Measurements from ENCODE around the gene ARMH3.
"Not testable (repeated sequence)": the region's sequence is repeated elsewhere in the genome, so short reads cannot be mapped to it uniquely, and the experiment has no call there.

The ARMH3 gene, protein sequence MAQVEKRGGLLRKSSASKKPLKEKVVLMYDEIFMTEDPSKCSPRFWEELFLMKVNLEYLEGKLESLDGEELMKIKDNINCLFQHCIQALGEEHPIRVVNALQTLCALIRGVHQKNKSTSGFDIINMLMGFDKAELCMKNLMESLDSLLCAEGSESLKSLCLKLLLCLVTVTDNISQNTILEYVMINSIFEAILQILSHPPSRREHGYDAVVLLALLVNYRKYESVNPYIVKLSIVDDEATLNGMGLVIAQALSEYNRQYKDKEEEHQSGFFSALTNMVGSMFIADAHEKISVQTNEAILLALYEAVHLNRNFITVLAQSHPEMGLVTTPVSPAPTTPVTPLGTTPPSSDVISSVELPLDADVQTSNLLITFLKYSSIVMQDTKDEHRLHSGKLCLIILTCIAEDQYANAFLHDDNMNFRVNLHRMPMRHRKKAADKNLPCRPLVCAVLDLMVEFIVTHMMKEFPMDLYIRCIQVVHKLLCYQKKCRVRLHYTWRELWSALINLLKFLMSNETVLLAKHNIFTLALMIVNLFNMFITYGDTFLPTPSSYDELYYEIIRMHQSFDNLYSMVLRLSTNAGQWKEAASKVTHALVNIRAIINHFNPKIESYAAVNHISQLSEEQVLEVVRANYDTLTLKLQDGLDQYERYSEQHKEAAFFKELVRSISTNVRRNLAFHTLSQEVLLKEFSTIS

DNA sequence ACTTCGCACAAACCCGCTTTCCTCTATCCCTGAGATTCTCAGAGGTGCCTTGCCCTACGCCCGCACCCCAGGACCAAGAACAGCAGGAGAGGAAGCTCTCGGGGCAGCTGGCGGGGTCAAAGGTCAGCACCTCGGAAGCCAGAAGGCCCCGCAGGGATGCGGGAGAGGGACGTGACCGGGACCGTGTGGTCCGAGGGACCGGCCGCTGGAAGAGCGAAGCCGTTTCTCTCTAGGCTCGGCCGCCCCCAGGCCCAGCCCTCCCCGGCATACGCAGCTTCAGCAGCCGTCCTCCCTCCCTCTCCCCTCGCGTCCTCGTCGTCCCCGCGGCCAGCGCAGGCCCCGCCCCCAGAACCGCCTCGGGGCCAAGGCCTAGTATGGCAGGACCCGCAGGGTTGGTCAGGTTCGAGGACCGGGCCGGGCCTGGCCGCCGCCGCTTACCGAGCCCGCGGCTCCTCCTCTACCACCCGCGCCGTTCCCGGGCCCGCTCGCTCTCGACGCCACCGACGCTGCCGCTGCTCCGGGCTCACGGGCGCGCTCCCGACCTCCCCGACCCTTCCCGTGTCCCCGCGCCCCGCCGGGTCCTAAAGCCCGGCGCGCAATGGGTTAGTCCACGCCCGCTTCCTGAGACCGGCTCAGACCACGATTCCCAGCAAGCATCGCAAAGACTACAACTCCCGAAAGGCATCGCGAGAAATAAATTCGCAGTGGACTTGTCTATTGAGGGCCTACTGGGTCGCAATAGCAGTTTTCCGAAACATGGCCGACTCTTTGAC is at the start of gene ARMH3:
TSS of gene ARMH3 (minus strand) at position 527 of the 773 bp plus-strand sequence. CDS start 16,059 bp downstream, outside the sequence.
- peak; percentile 93 for DNase-seq

DNA sequence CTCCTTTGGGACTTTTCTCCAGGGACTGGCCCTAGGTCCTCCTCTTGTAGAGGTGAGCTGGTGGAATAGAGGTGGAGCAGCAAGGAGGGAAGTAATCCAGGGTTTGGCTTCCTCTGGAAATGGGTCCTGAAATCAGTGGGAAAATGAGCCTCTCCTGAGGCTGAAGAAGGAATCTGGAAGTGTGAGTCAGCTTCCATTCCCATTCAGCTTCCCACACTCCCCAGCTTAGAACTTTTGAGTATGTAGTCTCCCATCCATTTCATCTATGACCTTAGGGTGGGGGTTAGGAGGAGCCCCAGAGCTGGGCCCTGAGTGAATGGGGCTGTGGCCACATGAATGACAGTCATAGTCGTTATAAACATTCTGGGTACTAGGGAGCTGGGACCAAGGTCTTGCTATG is 46.4 kb upstream of the ARMH3 start:
- no peak for DNase-seq

DNA sequence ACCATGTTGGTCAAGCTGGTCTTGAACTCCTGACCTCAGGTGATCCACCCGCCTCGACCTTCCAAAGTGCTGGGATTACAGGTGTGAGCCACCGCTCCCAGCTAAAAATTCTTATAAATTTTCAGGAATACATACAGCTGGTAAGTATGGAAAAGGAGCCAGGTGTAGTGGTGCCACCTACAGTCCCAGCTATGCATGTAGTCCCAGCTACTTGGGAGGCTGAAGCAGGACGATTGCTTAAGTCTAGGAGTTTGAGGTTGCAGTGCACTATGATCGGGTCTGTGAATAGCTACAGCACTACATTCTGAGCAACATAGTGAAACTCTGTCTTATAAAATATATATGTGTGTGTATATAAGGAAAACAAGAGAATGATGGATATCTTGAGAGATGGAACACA is 45.2 kb upstream of the ARMH3 start:
- no peak for DNase-seq

DNA sequence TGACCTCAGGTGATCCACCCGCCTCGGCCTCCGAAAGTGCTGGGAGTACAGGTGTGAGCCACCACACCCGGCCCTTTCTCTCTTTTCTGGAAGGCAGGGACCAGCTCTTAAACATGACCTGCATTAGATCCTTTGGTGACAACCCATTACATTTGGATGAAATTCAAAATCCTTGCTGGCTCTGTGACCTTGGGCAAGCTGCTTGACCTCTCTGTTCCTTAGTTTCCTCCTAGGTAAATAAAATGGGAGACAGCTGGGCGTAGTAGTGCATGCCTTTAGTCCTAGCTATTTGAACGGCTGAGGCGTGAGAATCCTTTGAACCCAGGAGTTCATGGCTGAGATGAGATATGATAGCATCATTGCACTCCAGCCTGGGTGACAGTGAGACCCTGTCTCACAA is 40.5 kb upstream of the ARMH3 start:
- no peak for DNase-seq

DNA sequence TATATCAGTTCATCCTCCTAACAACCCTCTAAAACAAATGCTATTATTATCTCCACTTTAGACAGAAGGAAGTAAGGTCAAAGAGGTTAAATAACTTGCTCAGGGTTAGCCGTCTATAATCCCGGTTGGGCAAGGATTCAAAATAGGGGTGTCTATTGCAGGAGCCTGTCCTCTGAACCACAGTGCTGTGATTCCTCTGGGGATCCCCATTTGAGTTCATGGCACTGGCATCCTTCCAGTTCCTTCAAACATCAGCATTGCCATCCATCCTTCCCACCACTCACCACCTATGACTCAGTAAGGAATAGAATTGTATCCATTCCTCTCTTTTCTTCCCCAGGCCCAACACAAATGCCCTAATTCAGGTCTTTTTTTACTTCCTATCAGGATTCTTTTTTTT is 34.8 kb upstream of the ARMH3 start:
- DNase-seq, result no peak

DNA sequence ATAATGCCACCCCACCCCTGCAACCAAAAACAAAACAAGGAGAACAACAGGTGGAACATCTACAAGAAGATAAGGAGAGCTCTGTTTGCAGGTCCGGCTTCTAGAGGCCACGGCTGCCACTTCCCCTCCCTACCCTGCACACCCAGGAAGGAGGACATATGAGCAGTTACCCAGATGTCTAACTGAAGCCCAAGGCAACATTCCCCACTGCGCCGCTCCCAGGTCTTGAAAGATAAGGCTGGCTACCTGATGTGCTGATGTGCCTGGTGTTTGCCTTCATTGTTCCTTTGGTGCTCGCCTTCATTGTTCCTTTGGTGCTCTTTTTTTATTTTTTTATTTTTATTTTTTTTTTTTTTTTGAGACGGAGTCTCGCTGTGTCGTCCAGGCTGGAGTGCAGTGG is 30.2 kb upstream of the ARMH3 start:
- no peak for DNase-seq

DNA sequence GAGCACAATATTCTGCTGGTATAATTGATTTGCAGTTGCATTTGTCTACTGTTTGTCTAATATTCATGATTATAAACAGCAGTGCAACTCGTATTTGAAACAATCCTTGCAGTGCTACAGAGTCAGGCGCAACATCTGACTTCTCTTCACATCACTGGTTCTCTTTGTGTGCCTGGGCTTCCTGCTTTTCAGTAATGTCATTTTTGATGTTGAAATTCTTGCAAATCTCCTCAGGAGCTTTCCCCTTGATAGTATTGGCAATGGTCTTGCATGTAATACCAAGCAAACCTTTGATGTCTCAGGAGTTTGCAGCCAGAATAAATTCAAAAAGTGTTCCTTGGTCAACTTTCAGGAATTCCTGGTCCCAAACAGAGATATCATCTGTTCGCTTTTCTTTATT is 29.4 kb upstream of the ARMH3 start:
- no peak for DNase-seq

DNA sequence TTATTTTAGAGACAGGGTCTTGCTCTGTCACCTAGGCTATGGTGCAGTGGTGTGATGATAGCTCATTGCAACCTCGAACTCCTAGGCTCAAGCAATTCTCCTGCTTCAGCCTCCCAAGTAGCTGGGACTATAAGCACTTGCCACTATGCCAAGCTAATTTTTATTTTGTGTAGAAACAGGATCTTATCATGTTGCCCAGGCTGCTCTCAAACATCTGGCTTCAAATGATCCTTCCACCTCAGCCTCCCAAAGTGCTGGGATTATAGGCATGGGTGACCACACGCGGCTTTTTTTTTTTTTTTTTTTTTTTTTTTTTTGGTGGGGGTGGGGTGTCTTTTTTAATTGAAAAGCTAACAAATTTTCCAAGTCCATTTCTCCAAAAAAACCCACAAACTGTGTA is 27.6 kb upstream of the ARMH3 start:
- no peak for DNase-seq

DNA sequence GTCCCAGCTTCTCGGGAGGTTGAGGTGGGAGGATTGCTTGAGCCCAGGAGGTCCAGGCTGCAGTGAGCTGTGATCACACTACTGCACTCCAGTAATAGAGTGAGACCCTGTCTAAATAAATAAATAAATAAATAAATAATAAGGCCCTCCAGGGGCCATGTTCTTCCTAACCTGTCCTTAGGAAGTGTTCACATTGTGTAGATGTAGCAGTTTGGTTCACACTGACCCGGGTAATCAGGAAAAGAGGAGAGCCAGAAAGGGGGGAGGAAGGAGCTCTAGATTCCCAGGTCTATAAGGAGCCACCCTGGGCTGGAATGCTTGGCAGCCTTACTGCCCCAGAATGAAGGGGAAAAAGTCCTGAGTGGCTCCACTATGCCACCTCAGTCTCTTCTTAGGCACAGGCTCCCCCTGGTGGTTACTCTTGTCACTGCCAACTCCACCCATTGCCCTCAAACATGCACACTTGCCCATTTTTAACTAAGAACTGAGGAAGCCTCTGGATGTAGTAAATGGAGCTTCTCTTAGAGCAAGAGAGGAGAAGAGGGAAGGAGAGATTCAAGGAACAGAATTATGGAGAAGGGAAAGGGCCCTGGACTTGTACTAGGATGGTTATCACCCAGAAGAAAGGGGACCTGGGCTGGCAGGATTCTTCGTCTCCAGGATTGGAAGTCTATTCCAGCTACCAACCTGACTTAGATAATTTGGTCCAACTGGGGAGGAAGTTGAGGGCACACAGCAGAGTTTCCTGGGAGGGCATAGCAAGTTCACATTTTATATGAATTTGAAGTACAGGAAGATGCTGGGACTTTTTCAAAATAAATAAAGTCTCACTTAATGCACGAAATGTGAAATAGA is 16.9 kb upstream of the ARMH3 start:
- DNase-seq, result peak; percentile 82

DNA sequence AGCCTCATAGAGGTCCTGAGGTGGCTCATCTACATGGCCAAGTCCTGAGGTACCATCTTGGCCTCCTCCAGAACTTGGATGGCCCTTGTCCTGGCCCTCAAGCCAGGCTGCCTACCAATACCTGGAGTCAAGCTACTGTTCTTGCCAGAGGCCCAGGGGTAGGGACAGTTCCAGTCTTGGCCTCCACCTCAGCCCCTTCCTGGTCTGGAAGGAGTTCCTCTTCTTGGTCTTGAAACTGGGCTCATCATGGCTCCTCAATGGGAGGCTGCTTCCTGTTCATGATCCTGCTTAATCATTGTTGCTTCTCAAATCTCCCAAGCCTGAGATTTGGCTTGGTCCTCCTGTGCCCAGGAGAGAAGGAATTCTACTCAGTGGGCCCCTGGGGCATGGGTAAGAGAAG is 13.1 kb upstream of the ARMH3 start:
- no peak for DNase-seq

DNA sequence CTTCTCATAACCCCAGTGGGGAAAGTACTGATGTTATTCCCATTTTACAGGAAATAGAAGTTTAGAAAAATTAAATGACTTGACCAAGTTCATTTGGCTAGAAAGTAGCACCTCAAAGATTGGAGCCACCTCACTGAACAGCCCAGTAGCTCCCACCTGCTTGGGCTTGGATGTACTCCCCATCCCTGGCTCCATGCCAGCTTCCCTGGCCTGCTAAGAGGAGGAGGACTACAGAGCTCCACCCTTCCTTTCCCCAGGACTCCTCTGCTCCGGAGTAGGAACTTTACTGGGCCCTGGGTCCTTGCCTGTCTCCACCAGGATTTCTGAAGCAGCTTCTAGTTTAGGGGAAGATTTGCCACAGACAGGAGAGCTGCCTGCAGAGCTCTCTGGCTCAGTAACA is 12.2 kb upstream of the ARMH3 start:
- DNase-seq, result no peak

DNA sequence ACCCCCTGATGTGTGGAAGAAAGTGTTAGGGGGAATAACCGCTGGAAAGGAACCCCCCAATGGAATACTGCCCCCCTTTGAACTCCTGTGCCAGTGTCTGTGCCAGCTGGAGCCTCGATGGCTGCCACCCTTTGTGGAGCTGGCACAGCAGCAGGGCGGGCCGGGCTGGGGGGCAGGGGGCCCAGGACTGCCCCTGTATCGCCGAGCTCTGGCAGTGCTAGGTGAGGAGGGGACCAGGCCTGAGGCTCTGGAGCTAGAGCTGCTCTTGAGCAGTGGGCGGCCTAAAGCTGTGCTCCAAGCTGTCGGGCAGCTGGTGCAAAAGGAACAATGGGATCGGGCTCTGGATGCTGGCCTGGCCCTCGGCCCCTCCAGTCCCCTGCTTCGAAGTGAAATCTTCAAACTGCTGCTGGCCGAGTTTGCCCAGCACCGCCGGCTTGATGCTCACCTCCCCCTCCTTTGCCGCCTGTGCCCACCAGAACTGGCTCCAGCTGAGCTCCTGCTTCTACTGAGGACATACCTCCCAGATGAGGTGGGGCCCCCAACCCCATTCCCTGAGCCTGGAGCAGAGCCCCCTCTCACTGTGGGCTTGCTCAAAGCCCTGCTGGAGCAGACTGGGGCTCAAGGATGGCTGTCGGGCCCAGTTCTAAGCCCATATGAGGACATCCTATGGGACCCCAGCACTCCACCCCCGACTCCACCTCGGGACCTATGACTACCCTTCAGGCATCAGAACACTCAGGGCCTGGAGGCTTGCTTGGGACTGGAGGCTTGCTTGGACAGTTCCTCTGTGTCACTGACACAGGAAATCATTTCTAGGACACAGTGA is 11.3 kb upstream of the ARMH3 start:
- DNase-seq, result no peak

DNA sequence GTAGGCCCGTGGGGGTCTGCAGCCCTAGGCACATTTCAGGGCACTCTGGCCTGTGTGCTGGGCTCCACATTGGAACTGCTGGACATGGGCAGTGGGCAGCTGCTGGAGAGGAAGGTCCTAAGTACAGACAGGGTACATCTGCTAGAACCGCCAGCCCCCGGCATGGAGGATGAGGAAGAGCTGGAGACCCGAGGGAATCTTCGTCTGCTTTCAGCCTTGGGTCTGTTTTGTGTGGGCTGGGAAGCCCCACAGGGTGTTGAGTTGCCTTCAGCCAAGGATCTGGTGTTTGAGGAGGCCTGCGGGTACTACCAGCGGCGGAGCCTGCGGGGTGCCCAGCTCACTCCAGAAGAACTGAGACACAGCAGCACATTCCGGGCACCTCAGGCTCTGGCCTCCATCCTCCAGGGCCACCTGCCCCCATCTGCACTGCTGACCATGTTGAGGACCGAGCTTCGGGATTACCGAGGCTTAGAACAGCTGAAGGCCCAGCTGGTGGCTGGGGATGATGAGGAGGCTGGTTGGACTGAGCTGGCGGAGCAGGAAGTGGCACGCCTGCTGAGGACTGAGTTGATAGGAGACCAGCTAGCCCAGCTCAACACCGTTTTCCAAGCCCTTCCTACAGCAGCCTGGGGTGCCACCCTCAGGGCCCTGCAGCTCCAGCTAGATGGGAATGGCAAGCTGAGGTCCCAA is 10.6 kb upstream of the ARMH3 start:
- DNase-seq, result no peak

DNA sequence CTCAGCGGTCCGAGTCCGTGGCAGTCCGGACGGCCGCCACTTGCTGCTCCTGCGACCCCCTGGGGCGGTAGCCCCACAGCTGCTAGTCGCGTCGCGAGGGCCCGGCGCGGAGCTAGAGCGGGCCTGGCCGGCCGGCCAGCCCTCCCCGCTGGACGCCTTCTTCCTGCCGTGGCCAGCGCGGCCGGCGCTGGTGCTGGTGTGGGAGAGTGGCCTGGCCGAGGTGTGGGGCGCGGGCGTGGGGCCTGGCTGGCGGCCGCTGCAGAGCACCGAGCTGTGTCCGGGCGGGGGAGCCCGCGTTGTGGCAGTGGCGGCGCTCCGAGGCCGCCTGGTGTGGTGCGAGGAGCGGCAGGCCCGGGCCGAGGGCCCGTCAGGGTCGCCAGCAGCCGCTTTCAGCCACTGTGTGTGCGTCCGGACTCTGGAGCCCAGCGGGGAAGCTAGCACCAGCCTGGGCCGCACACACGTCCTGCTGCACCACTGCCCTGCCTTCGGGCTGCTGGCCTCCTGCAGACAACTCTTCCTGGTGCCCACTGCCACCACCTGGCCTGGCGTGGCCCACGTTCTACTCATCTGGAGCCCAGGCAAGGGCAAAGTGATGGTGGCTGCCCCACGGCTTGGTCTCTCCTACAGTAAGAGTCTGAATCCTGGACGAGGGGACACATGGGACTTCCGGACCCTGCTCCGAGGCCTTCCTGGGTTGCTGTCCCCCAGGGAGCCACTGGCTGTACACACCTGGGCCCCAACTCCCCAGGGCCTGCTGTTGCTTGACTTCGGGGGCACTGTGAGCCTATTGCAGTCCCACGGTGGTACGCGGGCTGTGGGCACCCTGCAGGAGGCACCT is 9.8 kb upstream of the ARMH3 start:
- peak; percentile 15 for DNase-seq

DNA sequence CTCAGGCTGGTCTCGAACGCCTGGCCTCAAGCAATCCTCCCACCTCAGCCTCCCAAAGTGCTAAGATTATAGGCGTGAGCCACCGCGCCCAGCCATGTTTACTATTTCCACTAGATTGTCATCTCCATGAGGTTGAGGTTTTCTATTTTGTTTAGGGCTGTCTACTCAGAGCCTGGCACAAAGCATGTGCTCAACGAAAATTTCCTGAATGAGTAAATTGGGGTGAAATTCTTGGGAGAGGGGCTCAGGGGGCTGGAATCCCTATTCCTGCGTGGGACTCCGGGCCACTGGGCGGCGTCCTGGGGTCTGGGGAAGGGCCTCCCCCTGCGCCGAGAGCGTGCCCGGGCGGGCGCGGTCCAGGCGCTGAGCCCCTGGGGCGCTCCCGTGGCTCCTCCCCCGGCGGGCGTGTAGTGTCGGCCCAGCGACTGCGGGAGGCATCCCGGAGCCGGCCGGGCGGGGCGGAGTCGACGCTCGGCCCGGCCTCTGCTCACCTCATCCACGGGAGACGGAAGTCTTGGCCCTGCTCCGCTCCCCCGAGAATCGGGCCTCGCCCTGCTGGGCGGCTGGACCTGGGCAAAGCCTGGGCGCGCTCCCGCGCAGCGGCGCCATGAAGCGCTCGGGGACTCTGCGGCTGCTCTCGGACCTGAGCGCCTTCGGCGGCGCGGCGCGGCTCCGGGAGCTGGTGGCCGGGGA is 9.0 kb upstream of the ARMH3 start, which contains the start of gene HPS6:
TSS of gene HPS6 (plus strand) at position 482 of the 693 bp plus-strand sequence. CDS start at position 608, 126 bp downstream.
- DNase-seq, result peak; percentile 90

DNA sequence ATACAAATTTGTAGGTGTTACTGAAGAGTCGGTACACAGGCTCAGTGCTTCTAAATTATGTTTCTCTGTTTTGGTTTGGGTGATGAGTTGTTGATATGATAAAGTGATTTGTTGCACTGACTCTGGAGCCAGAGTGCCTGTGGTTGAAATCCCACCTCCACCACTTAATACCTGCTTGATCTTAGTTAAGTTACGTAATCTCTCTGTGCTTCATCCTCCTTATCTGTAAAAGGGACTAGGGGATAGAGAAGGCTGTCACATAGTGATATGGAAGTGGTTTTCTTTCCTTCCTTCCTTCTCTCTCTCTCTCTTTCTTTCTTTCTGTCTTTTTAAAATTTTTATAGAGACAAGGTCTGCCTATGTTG is 8.5 kb upstream of the ARMH3 start:
- DNase-seq, result no peak

DNA sequence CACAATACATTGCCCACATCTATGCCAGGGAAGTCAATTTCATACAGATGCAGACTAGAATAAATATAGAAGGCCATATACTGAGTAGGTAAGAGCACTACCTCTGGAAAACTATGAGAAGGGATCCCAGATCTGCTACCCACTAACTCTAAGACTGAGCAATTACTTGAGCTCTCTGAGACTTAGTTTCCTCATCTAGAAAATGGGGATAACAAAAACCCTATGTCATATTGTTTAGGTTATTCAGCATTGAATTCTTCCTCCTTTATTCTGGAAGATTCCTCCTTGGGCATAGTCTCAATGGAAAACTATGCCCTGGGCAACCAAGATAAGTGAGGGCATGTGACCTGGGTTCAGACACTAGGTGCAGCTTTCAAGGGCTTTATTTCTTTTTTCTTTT is 4.0 kb upstream of the ARMH3 start:
- no peak for DNase-seq

DNA sequence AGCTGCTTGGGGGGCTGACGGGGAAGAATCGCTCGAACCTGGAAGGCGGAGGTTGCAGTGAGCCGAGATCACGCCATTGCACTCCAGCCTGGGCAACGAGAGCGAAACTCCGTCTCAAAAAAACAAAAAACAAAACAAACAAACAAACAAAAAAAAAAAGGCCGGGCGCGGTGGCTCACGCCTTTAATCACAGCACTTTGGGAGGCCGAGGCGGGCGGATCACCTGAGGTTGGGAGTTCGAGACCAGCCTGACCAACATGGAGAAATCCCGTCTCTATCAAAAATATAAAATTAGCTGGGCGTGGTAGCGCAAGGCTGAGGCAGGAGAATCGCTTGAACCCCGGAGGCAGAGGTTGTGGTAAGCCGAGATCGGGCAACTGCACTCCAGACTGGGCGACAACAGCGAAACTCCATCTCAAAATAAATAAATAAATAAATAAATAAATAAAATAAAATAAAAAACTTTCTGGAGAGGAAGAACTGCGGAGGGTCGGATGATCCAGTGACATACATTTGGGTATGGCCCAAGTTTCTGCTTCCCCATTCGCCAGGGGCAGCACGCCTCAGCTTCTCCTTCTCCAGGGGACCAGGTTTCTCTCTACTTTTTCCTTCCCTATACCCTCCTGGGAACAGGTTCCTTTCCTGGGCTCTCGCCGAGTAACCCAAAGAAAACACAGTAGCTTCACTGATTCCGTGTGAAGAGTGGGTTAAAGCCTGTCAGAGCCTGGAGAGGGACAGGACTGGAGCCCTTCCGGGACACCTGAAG is 909 bp downstream of the ARMH3 start:
- DNase-seq, result not testable (repeated sequence)

DNA sequence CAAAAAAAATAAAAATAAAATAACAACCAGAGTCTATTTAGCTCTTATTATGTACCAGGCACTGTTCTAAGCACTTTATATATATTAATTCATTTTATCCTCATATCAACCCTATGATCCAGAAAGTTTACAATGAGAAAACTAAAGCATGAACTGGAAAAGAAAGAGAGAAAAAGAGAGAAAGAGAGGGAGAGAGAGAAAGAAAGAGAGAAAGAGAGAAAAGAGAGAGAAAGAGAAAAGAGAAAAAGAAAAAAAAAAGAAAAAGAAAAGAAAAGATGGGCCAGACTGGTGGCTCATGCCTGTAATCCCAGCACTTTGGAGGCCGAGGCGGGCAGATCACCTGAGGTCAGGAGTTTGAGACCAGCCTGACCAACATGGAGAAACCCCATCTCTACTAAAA is 9.9 kb downstream of the ARMH3 start:
- DNase-seq, result no peak

All from CD4-positive, alpha-beta T cell treated with Interleukin-12 subunit alpha and Interleukin-12 subunit beta, for 1 hour (primary cell).